HCT116 (cell line): ENCODE measurements around the gene PLPPR2. TPM values are rescaled to one million over a fixed set of nuclear protein-coding genes. Genes with fewer than 3 reads are reported as not detected.
"Not testable (repeated sequence)": the region's sequence is repeated elsewhere in the genome, so short reads cannot be mapped to it uniquely, and the experiment has no call there.

Source experiments
- ATAC-seq: fragments of 200-7000 bp; cut with Tn5 transposase; 2 replicates; pipeline ENCODE4 v1.9.1; 2020; ENCODE audit warnings: mild to moderate bottlenecking, moderate library complexity
- BruUV-seq: library from RNA; stranded (reverse); fragments of 400-500 nt; replicated peaks from 2 replicates; lab custom pipeline; 2021; lab: Mats Ljungman, UMichigan
- CTCF ChIA-PET: fragments of 300-600 bp; sonication (Branson Sonifier 250); formaldehyde crosslinking; loops from one replicate; lab custom pipeline; 2021; ENCODE audit warnings: antibody characterized with exemption; lab: Charles Lee
- POLR2A ChIA-PET: fragments of 300-600, 350-600 bp; sonication (Branson Sonifier 250); formaldehyde crosslinking; loops from one replicate; lab custom pipeline; 2021; ENCODE audit warnings: antibody characterized with exemption; lab: Charles Lee
- RAD21 ChIA-PET, 2 experiments: fragments of 300-600 bp; sonication (Branson Sonifier 250); formaldehyde crosslinking; loops; one replicate each; lab custom pipeline; 2023; ENCODE audit warnings: low total read pairs in 2 of 2; ENCODE audit not compliant: uncharacterized antibody in 2 of 2, unreplicated experiment in 2 of 2, low non-redundant PET in 1 of 2; lab: Charles Lee
- DNase-seq: peaks from one replicate; pipeline ENCODE4 v3.0.0-alpha.2; 2010; ENCODE audit warnings: low read depth, low spot score
- H2AFZ ChIP-seq: fragments of 200-600 bp; shearing (Covaris generic), sonication (generic); 2 replicates; pipeline ENCODE4 v1.6.1; 2017; ENCODE audit warnings: low read depth, mixed run types, mixed read lengths, antibody characterized with exemption, low read length; ENCODE audit not compliant: poor library complexity, severe bottlenecking
- H3K27ac ChIP-seq: 2 replicates; pipeline ENCODE4 v1.5.1; 2012; ENCODE audit warnings: low read depth, low read length
- H3K27me3 ChIP-seq: fragments of 200-600 bp; sonication (generic); 2 replicates; pipeline ENCODE4 v1.6.1; 2016; ENCODE audit warnings: mixed run types, low read length, mixed read lengths; ENCODE audit not compliant: insufficient read depth
- H3K36me3 ChIP-seq, 2 experiments: fragments of 200-500 bp in 1 of 2; fragments of 200-600 bp in 1 of 2; sonication (Bioruptor generic) in 1 of 2; sonication (generic) in 1 of 2; 2 replicates each; pipeline versions ENCODE4 v1.5.1 to v1.6.1; 2014 to 2016; ENCODE audit warnings: low read length in 2 of 2, inconsistent platforms in 1 of 2, mixed read lengths in 1 of 2, mixed run types in 1 of 2; ENCODE audit not compliant: insufficient read depth in 2 of 2, control insufficient read depth in 1 of 2
- H3K4me1 ChIP-seq, 2 experiments: fragments of 200-600 bp in 1 of 2; sonication (generic) in 1 of 2; 2 replicates each; pipeline versions ENCODE4 v1.5.1 to v1.6.1; 2012 to 2017; ENCODE audit warnings: low read length in 2 of 2, inconsistent platforms in 1 of 2, mild to moderate bottlenecking in 1 of 2, mixed read lengths in 1 of 2, mixed run types in 1 of 2, moderate library complexity in 1 of 2; ENCODE audit not compliant: insufficient read depth in 2 of 2, control insufficient read depth in 1 of 2
- H3K4me2 ChIP-seq: fragments of 200-600 bp; sonication (generic); 2 replicates; pipeline ENCODE4 v1.6.1; 2017; ENCODE audit warnings: mixed run types, low read length, mixed read lengths
- H3K4me3 ChIP-seq, 2 experiments: fragments of 200-600 bp in 1 of 2; sonication (generic) in 1 of 2; replicated peaks in 1 of 2; 2 replicates each; pipeline ENCODE4 v1.5.1; 2011 to 2016; ENCODE audit warnings: low read length in 2 of 2, control low read depth in 1 of 2, low read depth in 1 of 2, mild to moderate bottlenecking in 1 of 2, mixed read lengths in 1 of 2, mixed run types in 1 of 2
- H3K79me2 ChIP-seq: fragments of 200-600 bp; sonication (generic); 2 replicates; pipeline ENCODE4 v1.6.1; 2017; ENCODE audit warnings: mild to moderate bottlenecking, mixed run types, low read length, moderate library complexity, mixed read lengths; ENCODE audit not compliant: insufficient read depth
- H3K9ac ChIP-seq: fragments of 200-600 bp; sonication (generic); 2 replicates; pipeline ENCODE4 v1.6.1; 2016; ENCODE audit warnings: low read length, mixed read lengths
- H3K9me2 ChIP-seq: fragments of 200-600 bp; sonication (generic), shearing (Covaris generic); 2 replicates; pipeline ENCODE4 v1.6.1; 2017; ENCODE audit warnings: mixed run types, mild to moderate bottlenecking, moderate library complexity; ENCODE audit not compliant: insufficient read depth
- H3K9me3 ChIP-seq, 2 experiments: fragments of 200-500 bp in 1 of 2; fragments of 200-600 bp in 1 of 2; sonication (Bioruptor generic) in 1 of 2; sonication (generic) in 1 of 2; 2 replicates each; pipeline ENCODE4 v1.6.1; 2014 to 2017; ENCODE audit warnings: low read length in 2 of 2, mixed read lengths in 2 of 2, inconsistent platforms in 1 of 2, low read depth in 1 of 2, mild to moderate bottlenecking in 1 of 2, mixed run types in 1 of 2, moderate library complexity in 1 of 2; ENCODE audit not compliant: control insufficient read depth in 1 of 2, insufficient read depth in 1 of 2
- H4K20me1 ChIP-seq: fragments of 200-600 bp; sonication (generic), shearing (Covaris generic); 2 replicates; pipeline ENCODE4 v1.6.1; 2017; ENCODE audit warnings: mixed run types, mild to moderate bottlenecking, moderate library complexity; ENCODE audit not compliant: insufficient read depth
- FOSL1 ChIP-seq: IDR thresholded peaks from 2 replicates; pipeline ENCODE4 v1.6.1; 2012; ENCODE audit warnings: low read depth
- JUND ChIP-seq: IDR thresholded peaks from 2 replicates; pipeline ENCODE4 v1.6.1; 2012
- YY1 ChIP-seq: IDR thresholded peaks from 2 replicates; pipeline ENCODE4 v1.6.1; 2011; ENCODE audit warnings: low read length, low read depth, moderate library complexity, mild to moderate bottlenecking; ENCODE audit not compliant: insufficient replicate concordance; ENCODE audit errors: extremely low read depth
- intact Hi-C: fragments of 100-400 bp; cut with micrococcal nuclease; formaldehyde crosslinking; loops from 2 replicates; pipeline ENCODE4 v1.10.0; 2022
- total RNA-seq: library from RNA; stranded (reverse); gene quantifications from one replicate; pipeline ENCODE4 v1.2.1, GENCODE V29; 2021; ENCODE audit not compliant: unreplicated experiment
- TF ChIP-seq, protein P1 (sequence below), 3 experiments: fragments of 200-600 bp in 1 of 3; sonication (generic) in 1 of 3; IDR thresholded peaks in 2 of 3; conservative IDR thresholded peaks in 1 of 3; 2 replicates each; pipeline ENCODE4 v1.5.1; 2012 to 2017; ENCODE audit warnings: low read depth in 2 of 3, low read length in 2 of 3, antibody characterized with exemption in 1 of 3, borderline replicate concordance in 1 of 3, control low read depth in 1 of 3, mild to moderate bottlenecking in 1 of 3, mixed read lengths in 1 of 3, mixed run types in 1 of 3, moderate library complexity in 1 of 3; ENCODE audit not compliant: insufficient read depth in 1 of 3

Gene PLPPR2
- total RNA-seq, 1 experiment from 2014 or later, result 23.2 TPM

DNA sequence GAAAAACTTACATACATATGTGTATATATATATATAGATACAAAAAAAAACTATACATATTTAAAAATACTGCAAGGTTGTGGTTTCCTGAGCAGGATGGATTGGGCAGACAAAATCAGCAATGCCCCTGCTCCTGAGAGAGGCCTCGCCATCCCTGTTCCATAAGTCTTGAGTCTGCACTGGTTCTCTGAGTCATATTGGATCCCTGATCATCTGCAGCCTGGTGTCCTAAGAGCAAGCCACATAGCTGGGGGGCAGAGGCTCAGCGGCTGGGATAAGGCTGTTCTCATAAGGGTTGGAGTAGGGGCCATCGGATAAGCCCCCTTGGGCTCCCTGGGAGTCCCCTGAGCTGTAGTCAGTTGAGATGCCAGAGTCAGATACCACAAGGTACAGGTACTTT, 22.5 kb downstream of the PLPPR2 start:
- RAD21 ChIA-PET, result no interaction called here
- Histone ChIP-seq H3K9ac (peak overlapping the region; percentile 51; the same call in 1 of the 2 replicates), H3K9me2 (no peaks in the 10 kb centered on the region), H3K27ac (peak overlapping the region; percentile 72), H3K27me3 (no peaks in the 10 kb centered on the region), H2AFZ (no peak overlapping the region), H4K20me1 (no peaks in the 10 kb centered on the region)
- no peak for DNase-seq
- CTCF ChIA-PET, result interaction anchor here (1.0 to 1.7 kb wide), 4 partner anchors 57 to 107 kb away, joined by 3 to 8 read pairs (median 6); partner anchors contain the start of genes ODAD3 and PRKCSH
- intact Hi-C loops, result loop anchor here (1.0 kb wide), 1 partner anchor 69 kb away; no protein-coding TSS in a partner anchor
- no peak for ATAC-seq
- TF ChIP-seq JUND, result no peak
- TF ChIP-seq, all 23 proteins: peak for 0
- peak overlapping the region; percentile 97 for H3K4me2 ChIP-seq
- H3K36me3 ChIP-seq, result no peaks in the 10 kb centered on the region
- POLR2A ChIA-PET, result interaction anchor here (0.7 kb wide), 1 partner anchor 181 kb away, joined by 3 read pairs; the partner anchor contains the start of gene ELOF1
- peaks cover 7% of the 10 kb centered on the region; the same call in 1 of the 2 replicates for H3K79me2 ChIP-seq
- peaks cover 56 to 77% of the 10 kb centered on the region in 2 experiments for H3K4me1 ChIP-seq
- H3K9me3 ChIP-seq, result no peaks in the 10 kb centered on the region
- no peak overlapping the region for H3K4me3 ChIP-seq
- no TSS peak for BruUV-seq

DNA sequence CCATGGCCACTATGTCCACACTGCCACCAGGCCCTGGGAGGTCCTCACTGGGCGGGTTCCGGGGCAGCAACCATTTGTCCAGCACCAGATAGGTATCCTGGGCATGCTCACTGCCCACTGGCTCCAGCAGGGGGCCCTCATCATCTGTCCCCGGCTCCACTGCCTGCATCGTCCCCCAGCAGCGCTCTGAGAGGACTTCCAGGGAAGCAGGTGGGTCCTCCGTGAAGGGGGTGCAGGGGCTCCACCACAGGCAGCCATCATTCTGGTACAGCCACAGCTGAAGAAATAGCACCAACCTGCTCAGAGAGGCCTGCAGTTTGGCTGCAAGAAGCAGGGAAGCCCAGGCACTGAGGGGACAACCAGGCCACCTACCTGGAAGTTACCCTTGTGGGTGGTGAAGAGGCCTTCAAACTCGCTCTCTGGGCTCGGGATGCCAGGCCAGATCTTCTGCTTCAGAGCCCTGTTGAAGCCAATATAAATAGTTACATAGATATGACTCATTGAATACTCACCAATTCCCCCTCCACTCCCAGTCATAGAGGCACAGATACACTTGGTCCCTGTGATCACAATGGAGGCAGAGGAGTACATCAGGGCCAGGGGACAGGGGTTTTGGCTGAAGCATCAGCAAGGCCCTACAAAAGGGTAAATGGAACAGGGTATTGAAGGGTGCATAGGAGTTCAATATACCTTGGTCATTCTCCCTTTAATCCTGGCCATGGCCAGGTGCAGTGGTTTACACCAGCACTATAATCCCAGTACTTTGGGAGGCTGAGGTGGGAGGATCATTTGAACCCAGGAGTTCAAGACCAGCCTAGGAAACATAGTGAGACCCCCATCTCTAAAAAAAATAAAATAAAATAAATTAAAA, 23.3 kb downstream of the PLPPR2 start:
- TF ChIP-seq YY1, result peak; percentile 35
- no peak for TF ChIP-seq FOSL1
- TF ChIP-seq, protein P1, sequence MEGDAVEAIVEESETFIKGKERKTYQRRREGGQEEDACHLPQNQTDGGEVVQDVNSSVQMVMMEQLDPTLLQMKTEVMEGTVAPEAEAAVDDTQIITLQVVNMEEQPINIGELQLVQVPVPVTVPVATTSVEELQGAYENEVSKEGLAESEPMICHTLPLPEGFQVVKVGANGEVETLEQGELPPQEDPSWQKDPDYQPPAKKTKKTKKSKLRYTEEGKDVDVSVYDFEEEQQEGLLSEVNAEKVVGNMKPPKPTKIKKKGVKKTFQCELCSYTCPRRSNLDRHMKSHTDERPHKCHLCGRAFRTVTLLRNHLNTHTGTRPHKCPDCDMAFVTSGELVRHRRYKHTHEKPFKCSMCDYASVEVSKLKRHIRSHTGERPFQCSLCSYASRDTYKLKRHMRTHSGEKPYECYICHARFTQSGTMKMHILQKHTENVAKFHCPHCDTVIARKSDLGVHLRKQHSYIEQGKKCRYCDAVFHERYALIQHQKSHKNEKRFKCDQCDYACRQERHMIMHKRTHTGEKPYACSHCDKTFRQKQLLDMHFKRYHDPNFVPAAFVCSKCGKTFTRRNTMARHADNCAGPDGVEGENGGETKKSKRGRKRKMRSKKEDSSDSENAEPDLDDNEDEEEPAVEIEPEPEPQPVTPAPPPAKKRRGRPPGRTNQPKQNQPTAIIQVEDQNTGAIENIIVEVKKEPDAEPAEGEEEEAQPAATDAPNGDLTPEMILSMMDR (IDR thresholded peaks at IDR 0.05 in 2 of 3, conservative IDR thresholded peaks at IDR 0.05 in 1 of 3; ENCODE audit: borderline replicate concordance in 1 of 3, insufficient read depth in 1 of 3, low read depth in 2 of 3, low read length in 2 of 3), result peak in 2 of 3 experiments; percentile 68 to 75; a peak in 4 of 6 replicates
- H3K4me3 ChIP-seq, result peak overlapping the region; percentile 5 to 33; a peak in 2 of 4 replicates
- H3K9me3 ChIP-seq, result no peaks in the 10 kb centered on the region
- POLR2A ChIA-PET, result interaction anchor here (0.7 kb wide), 1 partner anchor 181 kb away, joined by 3 read pairs; the partner anchor contains the start of gene ELOF1
- RAD21 ChIA-PET, result no interaction called here
- no peaks in the 10 kb centered on the region for H3K36me3 ChIP-seq
- peak overlapping the region; percentile 51 for H3K9ac ChIP-seq
- H3K4me1 ChIP-seq, result peaks cover 56 to 84% of the 10 kb centered on the region in 2 experiments
- intact Hi-C loops, result loop anchor here (1.0 kb wide), 1 partner anchor 68 kb away; no protein-coding TSS in a partner anchor
- ATAC-seq (no peak), DNase-seq (no peak)
- CTCF ChIA-PET, result interaction anchor here (1.5 kb wide), 1 partner anchor 85 kb away, joined by 8 read pairs; no protein-coding TSS in a partner anchor
- H2AFZ ChIP-seq, result no peak overlapping the region
- peaks cover 7% of the 10 kb centered on the region; the same call in 1 of the 2 replicates for H3K79me2 ChIP-seq
- H3K27ac ChIP-seq, result peak overlapping the region; percentile 72
- no peaks in the 10 kb centered on the region for H3K9me2 ChIP-seq
- H3K4me2 ChIP-seq, result peak overlapping the region; percentile 97
- H4K20me1 ChIP-seq, result no peaks in the 10 kb centered on the region
- no TSS peak for BruUV-seq
- no peaks in the 10 kb centered on the region for H3K27me3 ChIP-seq

DNA sequence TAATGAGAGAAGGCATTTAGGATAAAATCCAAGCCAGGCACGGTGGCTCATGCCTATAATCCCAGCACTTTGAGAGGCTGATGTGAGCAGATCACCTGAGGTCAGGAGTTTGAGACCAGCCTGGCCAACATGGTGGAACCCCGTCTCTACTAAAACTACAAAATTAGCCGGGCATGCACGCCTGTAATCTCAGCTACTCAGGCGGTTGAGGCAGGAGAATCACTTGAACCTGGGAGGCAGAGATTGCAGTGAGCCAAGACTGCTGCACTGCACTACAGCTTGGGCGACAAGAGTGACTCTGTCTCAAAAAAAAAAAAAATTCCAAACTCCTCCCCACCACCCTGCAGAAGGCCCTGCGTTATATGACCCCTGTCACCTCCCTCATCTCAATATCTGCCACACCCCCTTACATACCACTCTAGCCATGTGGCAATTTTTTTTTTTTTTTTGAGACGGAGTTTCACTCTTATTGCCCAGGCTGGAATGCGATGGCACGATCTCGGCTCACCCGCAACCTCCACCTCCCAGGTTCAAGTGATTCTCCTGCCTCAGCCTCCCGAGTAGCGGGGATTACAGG, 24.1 kb downstream of the PLPPR2 start:
- H3K27me3 ChIP-seq, ATAC-seq, H3K9me3 ChIP-seq, POLR2A ChIA-PET, H3K9me2 ChIP-seq, H3K36me3 ChIP-seq, DNase-seq, BruUV-seq, RAD21 ChIA-PET, H4K20me1 ChIP-seq, intact Hi-C loops, H3K79me2 ChIP-seq, H3K4me3 ChIP-seq, H2AFZ ChIP-seq: not testable (repeated sequence)
- H3K27ac ChIP-seq, result peak overlapping the region; percentile 81
- H3K9ac ChIP-seq, result peak overlapping the region; percentile 79; the same call in 1 of the 2 replicates
- CTCF ChIA-PET, result interaction anchor here (1.2 kb wide), 1 partner anchor 34 kb away, joined by 3 read pairs; no protein-coding TSS in a partner anchor
- peaks cover 51 to 84% of the 10 kb centered on the region in 2 experiments for H3K4me1 ChIP-seq
- peak overlapping the region; percentile 97 for H3K4me2 ChIP-seq
